Keratinocyte (primary cell): ENCODE results near the gene SSH3. TPM values are rescaled to one million over a fixed set of nuclear protein-coding genes. Genes with fewer than 3 reads are reported as not detected.

Experiments used
- DNase-seq: peaks from one replicate; pipeline ENCODE4 v3.0.0-alpha.2; 2011; ENCODE audit warnings: low read depth, missing footprints, low spot score
- FAIRE-seq: peaks from 2 replicates; lab custom pipeline; 2011; peaks lifted over from hg19 to GRCh38; lab: Jason Lieb, UNC
- H2AFZ ChIP-seq: 2 replicates; pipeline ENCODE4 v1.6.0; 2012; ENCODE audit warnings: low read length, control low read depth, inconsistent platforms; ENCODE audit not compliant: control insufficient read depth
- H3K27ac ChIP-seq: 2 replicates; pipeline ENCODE4 v1.5.1; 2011; ENCODE audit warnings: low read length; ENCODE audit not compliant: control insufficient read depth, insufficient read depth
- H3K27me3 ChIP-seq: 3 replicates; pipeline ENCODE4 v1.6.0; 2011; ENCODE audit warnings: low read length; ENCODE audit not compliant: control insufficient read depth, insufficient read depth; ENCODE audit errors: extremely low read depth
- H3K36me3 ChIP-seq, 2 experiments: 2 replicates in 1 of 2; 3 replicates in 1 of 2; pipeline ENCODE4 v1.5.1; 2011; ENCODE audit warnings: low read length in 2 of 2, mild to moderate bottlenecking in 1 of 2; ENCODE audit not compliant: control insufficient read depth in 2 of 2, insufficient read depth in 2 of 2; ENCODE audit errors: extremely low read depth in 1 of 2
- H3K4me1 ChIP-seq: 3 replicates; pipeline ENCODE4 v1.5.1; 2011; ENCODE audit warnings: low read length; ENCODE audit not compliant: control insufficient read depth, insufficient read depth; ENCODE audit errors: extremely low read depth
- H3K4me2 ChIP-seq: 3 replicates; pipeline ENCODE4 v1.6.0; 2011; ENCODE audit warnings: low read depth, low read length; ENCODE audit not compliant: control insufficient read depth, insufficient read depth; ENCODE audit errors: extremely low read depth
- H3K4me3 ChIP-seq, 3 experiments: fragments of 200-600 bp in 1 of 3; sonication (generic) in 1 of 3; 2 replicates in 2 of 3; 3 replicates in 1 of 3; pipeline ENCODE4 v1.5.1; 2011 to 2016; ENCODE audit warnings: low read length in 3 of 3, mild to moderate bottlenecking in 3 of 3, control low read depth in 2 of 3, inconsistent platforms in 1 of 3, low read depth in 1 of 3, mixed read lengths in 1 of 3, mixed run types in 1 of 3, moderate library complexity in 1 of 3; ENCODE audit not compliant: control insufficient read depth in 2 of 3, insufficient read depth in 2 of 3; ENCODE audit errors: extremely low read depth in 1 of 3
- H3K79me2 ChIP-seq: 2 replicates; pipeline ENCODE4 v1.6.0; 2012; ENCODE audit warnings: low read length; ENCODE audit not compliant: control insufficient read depth, insufficient read depth
- H3K9ac ChIP-seq: 3 replicates; pipeline ENCODE4 v1.6.0; 2011; ENCODE audit warnings: low read length; ENCODE audit not compliant: control insufficient read depth, insufficient read depth; ENCODE audit errors: extremely low read depth
- H3K9me1 ChIP-seq: 3 replicates; pipeline ENCODE4 v1.6.0; 2011; ENCODE audit warnings: low read length; ENCODE audit not compliant: control insufficient read depth, insufficient read depth; ENCODE audit errors: extremely low read depth
- H3K9me3 ChIP-seq: 2 replicates; pipeline ENCODE4 v1.5.1; 2012; ENCODE audit warnings: low read depth, low read length; ENCODE audit not compliant: control insufficient read depth
- H4K20me1 ChIP-seq: 3 replicates; pipeline ENCODE4 v1.6.0; 2011; ENCODE audit warnings: low read length; ENCODE audit not compliant: control insufficient read depth, insufficient read depth; ENCODE audit errors: extremely low read depth
- CTCF ChIP-seq, 3 experiments: IDR thresholded peaks in 1 of 3; conservative IDR thresholded peaks in 1 of 3; optimal IDR thresholded peaks in 1 of 3; 2 replicates in 2 of 3; 3 replicates in 1 of 3; pipeline versions ENCODE3 to v1.5.1; 2011; ENCODE audit warnings: low read length in 3 of 3, mild to moderate bottlenecking in 3 of 3, moderate library complexity in 2 of 3, control low read depth in 1 of 3, inconsistent platforms in 1 of 3; ENCODE audit not compliant: insufficient read depth in 2 of 3; ENCODE audit errors: extremely low read depth in 1 of 3
- EZH2 ChIP-seq: IDR thresholded peaks from one replicate; pipeline ENCODE4 v1.6.1; 2012; ENCODE audit warnings: inconsistent platforms, mild to moderate bottlenecking, low read length, moderate library complexity
- dilution Hi-C: fragments of 300-500 bp; cut with MboI; formaldehyde crosslinking; loops from one replicate; pipeline ENCODE4 v1.7.0; 2020; ENCODE audit warnings: low sequenced_read_pairs; ENCODE audit not compliant: extremely low pct_ligation_motif_present
- polyA plus RNA-seq, 5 experiments: library from polyadenylated mRNA; depleted of rRNA in 3 of 5; stranded (reverse) in 3 of 5; stranded (forward) in 1 of 5; unstranded in 1 of 5; fragments of >200 nt; gene quantifications; 1 replicate in 1 of 5; 2 replicates in 3 of 5; 3 replicates in 1 of 5; pipeline versions ENCODE4 v1.2.1 to v1.2.3, GENCODE V29; 2011 to 2012; ENCODE audit warnings: missing spikeins in 2 of 5, low read depth in 1 of 5, low replicate concordance in 1 of 5

Gene SSH3
- polyA plus RNA-seq, 1 donor (not counting 4 experiments of a cell fraction or from before 2014, with no cell fraction given) = 24.8 TPM

- DNase-seq (no peak), FAIRE-seq (no peak)
- Histone ChIP-seq H3K79me2 (peaks cover 26% of the 10 kb centered on the region), H3K9ac (no peak overlapping the region), H3K4me2 (no peak overlapping the region), H3K27ac (no peak overlapping the region), H3K27me3 (no peaks in the 10 kb centered on the region), H3K9me3 (no peaks in the 10 kb centered on the region), H3K9me1 (no peaks in the 10 kb centered on the region), H4K20me1 (no peaks in the 10 kb centered on the region), H2AFZ (no peak overlapping the region), H3K36me3 (peaks cover 43 to 59% of the 10 kb centered on the region in 2 experiments), H3K4me3 (no peak overlapping the region), H3K4me1 (peaks cover 15% of the 10 kb centered on the region)
- no peak for TF ChIP-seq CTCF (optimal IDR thresholded peaks at IDR 0.05 in 1 of 3, IDR thresholded peaks at IDR 0.05 in 1 of 3, conservative IDR thresholded peaks at IDR 0.05 in 1 of 3; ENCODE audit: extremely low read depth in 1 of 3, insufficient read depth in 2 of 3, low read length in 3 of 3)
- no peak for TF ChIP-seq EZH2
- dilution Hi-C loops = no loop called here
Measured at GRCh38 chr11:67280341-67280787, 23.0 kb upstream of the SSH3 start.

GRCh38 chr11:67280788-67281551 lies 22.4 kb upstream of the SSH3 start:
- H3K9ac ChIP-seq = no peak overlapping the region
- DNase-seq (no peak), FAIRE-seq (no peak)
- H3K9me1 ChIP-seq = no peaks in the 10 kb centered on the region
- TF ChIP-seq EZH2 = no peak
- no peaks in the 10 kb centered on the region for H3K9me3 ChIP-seq
- no peaks in the 10 kb centered on the region for H3K27me3 ChIP-seq
- dilution Hi-C loops = no loop called here
- H2AFZ ChIP-seq = no peak overlapping the region
- no peaks in the 10 kb centered on the region for H4K20me1 ChIP-seq
- H3K79me2 ChIP-seq = peaks cover 20% of the 10 kb centered on the region
- H3K27ac ChIP-seq = no peak overlapping the region
- peaks cover 15% of the 10 kb centered on the region for H3K4me1 ChIP-seq
- no peak overlapping the region for H3K4me2 ChIP-seq
- peaks cover 44 to 59% of the 10 kb centered on the region in 2 experiments for H3K36me3 ChIP-seq
- no peak overlapping the region for H3K4me3 ChIP-seq
